Gastroesophageal sphincter (tissue), 3 donors: Measurements from ENCODE around the gene RFX3.

Source experiments
- POLR2A ChIP-seq, 2 donors: fragments of 450-650 bp; IDR thresholded peaks; one replicate each; pipeline ENCODE4 v1.6.1; 2017; ENCODE audit warnings: antibody characterized with exemption in 2 of 2, mild to moderate bottlenecking in 2 of 2, moderate library complexity in 1 of 2
- TF ChIP-seq, protein P1 (sequence below), 4 experiments: fragments of 200-600 bp in 2 of 4; fragments of 450-650 bp in 2 of 4; sonication (generic) in 1 of 4; IDR thresholded peaks; one replicate each; pipeline ENCODE4 v1.5.1; 2017 to 2019; ENCODE audit warnings: antibody characterized with exemption in 4 of 4, mild to moderate bottlenecking in 2 of 4, moderate library complexity in 2 of 4

DNA sequence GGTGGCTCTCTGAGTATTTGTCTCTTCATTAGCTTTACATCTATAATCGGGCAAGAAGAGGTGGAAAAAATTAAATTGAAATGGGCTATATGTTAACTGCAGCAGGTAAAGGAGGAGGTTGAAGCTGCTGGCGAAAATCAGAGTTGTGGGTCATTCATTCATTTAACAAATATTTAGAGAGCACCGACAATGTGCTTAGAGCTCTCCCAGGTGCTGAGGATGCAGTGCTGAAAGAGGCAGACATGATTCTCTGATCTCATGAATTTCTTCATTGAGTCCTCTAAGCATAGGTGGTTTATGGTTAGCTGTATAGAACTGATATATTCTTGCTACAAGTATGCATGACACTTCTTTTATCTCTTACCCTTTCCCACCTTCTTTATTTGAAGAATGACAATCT is 243.4 kb downstream of the RFX3 start:
- no peak for TF ChIP-seq POLR2A (IDR thresholded peaks at IDR 0.05)
- TF ChIP-seq, protein P1, sequence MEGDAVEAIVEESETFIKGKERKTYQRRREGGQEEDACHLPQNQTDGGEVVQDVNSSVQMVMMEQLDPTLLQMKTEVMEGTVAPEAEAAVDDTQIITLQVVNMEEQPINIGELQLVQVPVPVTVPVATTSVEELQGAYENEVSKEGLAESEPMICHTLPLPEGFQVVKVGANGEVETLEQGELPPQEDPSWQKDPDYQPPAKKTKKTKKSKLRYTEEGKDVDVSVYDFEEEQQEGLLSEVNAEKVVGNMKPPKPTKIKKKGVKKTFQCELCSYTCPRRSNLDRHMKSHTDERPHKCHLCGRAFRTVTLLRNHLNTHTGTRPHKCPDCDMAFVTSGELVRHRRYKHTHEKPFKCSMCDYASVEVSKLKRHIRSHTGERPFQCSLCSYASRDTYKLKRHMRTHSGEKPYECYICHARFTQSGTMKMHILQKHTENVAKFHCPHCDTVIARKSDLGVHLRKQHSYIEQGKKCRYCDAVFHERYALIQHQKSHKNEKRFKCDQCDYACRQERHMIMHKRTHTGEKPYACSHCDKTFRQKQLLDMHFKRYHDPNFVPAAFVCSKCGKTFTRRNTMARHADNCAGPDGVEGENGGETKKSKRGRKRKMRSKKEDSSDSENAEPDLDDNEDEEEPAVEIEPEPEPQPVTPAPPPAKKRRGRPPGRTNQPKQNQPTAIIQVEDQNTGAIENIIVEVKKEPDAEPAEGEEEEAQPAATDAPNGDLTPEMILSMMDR (IDR thresholded peaks at IDR 0.05): no peak
